LoVo (cell line): ENCODE results near the gene PAN3.
A peak's percentile ranks its signal among the peaks of the same experiment; 100 is the strongest.
"Not testable (repeated sequence)": the region's sequence is repeated elsewhere in the genome, so short reads cannot be mapped to it uniquely, and the experiment has no call there.

Experiments
- DNase-seq: peaks from one replicate; pipeline ENCODE4 v3.0.0-alpha.2; 2016; ENCODE audit warnings: low spot score

The PAN3 gene

GRCh38 chr13:28138012-28138755 is at the start of gene PAN3:
Gene PAN3, plus strand, starts transcription at chr13:28138545. Its CDS starts 113 bp downstream, at chr13:28138658.
- peak; percentile 90 for DNase-seq

GRCh38 chr13:28089065-28089464 is 49.3 kb upstream of the PAN3 start:
- DNase-seq: no peak

DNA sequence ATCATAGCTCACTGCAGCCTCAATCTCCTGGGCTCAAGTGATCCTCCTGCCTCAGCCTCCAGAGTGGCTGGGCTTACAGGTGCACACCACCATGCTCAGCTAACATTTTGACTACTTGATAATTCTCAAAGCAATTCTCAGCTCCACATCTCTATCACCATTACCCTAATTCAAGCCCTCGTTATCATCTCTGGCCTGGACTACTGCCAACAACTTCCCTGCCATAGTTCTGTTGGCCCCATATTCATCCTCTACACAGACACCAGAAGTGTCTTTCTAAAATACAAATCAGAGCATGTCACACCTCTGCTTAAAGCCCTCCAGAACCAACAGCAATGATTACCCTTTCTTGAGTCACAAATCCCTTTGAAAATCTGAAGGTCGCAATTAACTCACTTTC is 45.9 kb upstream of the PAN3 start:
- DNase-seq: no peak

DNA sequence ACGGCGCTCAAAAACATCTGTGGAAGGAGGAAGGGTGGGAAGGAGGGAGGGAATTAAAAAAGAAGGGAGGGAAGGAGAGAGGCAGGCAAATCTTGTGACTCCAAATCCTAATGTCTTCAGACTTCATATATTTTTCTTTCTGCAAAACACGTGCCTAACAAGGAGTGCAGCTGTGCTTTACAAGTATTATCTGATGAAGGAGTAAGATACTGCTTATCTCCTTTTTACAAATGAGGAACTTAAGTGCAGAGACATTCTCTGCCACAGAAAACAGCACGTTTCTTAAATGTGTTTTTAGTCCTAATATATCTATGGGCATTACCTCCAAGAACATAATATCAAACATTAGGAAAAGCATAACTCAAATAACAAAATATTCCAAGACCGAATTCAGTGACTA is 44.5 kb upstream of the PAN3 start:
- DNase-seq: no peak

- DNase-seq: no peak
Measured at GRCh38 chr13:28094306-28094705, 44.0 kb upstream of the PAN3 start.

GRCh38 chr13:28097503-28097902 is 40.8 kb upstream of the PAN3 start:
- no peak for DNase-seq

- DNase-seq: no peak
Measured at GRCh38 chr13:28099396-28100149, 38.8 kb upstream of the PAN3 start.

DNA sequence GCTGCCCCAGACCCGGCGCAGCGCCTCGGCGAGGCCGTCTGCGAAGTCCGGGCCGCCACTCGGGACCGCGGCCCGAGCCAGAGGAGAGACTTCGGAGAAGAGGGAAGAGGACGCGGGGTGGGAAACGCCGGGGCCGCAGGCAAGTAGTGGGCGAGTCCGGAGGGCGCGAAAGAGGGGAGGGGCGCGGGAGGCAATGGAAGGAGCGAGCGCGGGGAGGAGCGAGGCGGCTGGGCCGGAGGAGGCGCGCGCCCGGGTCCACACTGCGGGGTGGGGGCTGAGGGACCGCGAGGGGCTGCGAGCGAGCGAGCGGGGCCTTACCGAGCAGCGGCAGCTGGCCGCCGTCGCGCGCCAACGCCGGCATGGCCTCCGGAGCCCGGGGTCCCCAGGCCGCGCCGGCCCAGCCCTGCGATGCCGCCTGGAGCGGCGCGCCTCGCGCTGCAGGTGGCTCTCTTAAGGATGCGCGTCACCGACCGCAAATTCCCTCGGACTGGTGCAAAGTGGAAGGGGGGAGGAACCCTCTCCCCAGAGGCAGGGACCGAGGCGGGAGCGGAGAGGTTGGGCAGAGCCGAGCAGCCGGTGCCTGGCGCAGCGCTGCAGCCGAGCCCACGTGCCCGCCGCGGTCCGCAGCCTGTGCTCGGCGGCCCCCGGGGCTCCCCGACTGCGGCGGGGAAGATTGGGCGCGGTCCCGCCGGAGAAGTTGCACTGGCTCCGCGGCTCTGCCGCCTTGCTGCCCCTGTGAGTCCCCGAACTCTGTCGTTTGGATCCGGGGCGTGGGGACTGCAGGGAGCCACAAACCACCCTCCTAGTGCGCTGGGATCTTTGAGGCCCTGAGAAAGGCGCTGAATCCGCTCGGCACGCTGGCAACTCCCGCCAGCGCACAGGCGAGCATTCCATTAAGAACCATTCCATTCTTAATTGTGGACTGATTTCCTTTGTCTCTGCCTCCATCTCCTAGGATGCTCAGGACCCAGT is 37.9 kb upstream of the PAN3 start, which contains the start of gene FLT3:
TSS of gene FLT3 (minus strand) at position 427 of the 972 bp plus-strand sequence. CDS start at position 361, 66 bp downstream.
- peak; percentile 51 for DNase-seq

DNA sequence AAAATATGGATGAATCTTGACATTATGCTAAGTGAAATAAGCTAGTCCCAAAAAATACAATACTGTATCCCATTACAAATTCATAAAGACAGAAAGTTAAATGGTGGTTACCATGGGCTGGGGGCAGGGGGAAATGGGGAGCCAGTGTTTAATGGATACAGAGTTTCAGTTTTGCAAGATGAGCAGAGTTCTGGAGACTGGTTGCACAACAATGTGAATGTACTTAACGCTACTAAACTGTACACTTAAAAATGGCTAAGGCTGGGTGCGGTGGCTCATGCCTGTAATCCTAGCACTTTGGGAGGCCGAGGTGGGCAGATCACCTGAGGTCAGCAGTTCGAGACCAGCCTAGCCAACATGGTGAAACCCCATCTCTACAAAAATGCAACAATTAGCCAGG is 36.5 kb upstream of the PAN3 start:
- DNase-seq: not testable (repeated sequence)

DNA sequence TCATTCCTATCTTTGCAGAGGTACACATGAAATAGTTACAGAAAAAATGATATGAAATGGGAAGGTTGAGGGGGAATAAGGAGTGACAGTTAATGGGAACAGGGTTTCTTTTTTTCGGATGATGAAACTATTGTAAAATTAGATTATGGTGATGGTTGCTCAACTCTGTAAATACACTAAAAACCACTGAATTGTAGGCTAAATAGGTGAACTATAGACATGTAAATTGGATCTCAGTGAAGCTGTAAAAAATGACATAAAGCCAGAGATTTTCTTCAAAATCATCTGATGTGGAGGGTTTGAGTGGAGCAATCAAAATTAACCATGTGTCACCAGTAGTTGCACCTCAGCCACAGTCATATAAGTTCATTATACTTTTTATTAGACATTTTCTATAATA is 31.4 kb upstream of the PAN3 start:
- DNase-seq: no peak

GRCh38 chr13:28110414-28110813 is 27.9 kb upstream of the PAN3 start:
- no peak for DNase-seq

- no peak for DNase-seq
Measured at GRCh38 chr13:28116736-28117135, 21.6 kb upstream of the PAN3 start.

- peak; percentile 40 for DNase-seq
Measured at GRCh38 chr13:28117689-28118377, 20.5 kb upstream of the PAN3 start.

- no peak for DNase-seq
Measured at GRCh38 chr13:28120317-28120716, 18.0 kb upstream of the PAN3 start.

DNA sequence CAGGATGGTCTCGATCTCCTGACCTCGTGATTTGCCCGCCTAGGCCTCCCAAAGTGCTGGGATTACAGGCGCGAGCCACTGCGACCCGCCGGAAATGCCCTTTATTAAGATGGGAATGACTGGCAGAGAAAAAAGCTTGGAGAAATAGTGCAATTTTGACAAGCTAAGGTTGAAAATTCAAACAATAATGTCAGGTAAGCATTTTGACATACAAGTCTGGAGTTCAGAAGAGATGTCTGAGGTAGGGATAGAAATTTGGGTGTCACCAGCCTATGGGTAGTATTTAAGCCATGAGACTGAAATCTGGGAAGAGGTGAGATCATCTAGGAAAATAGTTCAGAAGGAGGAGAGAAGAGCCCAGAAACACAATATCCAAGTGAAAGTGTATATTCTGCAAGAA is 17.1 kb upstream of the PAN3 start:
- no peak for DNase-seq

- DNase-seq: no peak
Measured at GRCh38 chr13:28128030-28128429, 10.3 kb upstream of the PAN3 start.

DNA sequence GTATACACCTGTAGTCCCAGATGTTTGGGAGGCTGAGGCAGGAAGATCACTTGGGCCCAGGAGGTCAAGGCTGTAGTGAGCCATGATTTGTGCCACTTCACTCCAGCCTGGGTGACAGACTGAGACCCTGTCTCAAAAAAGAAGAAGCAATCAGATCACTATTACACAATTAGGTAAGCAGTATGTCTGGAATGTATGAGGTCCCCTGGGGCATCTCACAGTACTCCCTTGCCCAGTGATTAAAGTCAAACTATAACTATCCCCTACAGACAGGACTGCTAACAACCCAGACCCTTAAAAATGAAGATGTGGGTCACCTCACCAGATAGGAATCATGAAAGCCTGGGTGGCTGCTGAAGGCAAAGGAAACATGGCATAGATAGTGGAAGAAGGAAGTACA is 9.4 kb upstream of the PAN3 start:
- DNase-seq: no peak

DNA sequence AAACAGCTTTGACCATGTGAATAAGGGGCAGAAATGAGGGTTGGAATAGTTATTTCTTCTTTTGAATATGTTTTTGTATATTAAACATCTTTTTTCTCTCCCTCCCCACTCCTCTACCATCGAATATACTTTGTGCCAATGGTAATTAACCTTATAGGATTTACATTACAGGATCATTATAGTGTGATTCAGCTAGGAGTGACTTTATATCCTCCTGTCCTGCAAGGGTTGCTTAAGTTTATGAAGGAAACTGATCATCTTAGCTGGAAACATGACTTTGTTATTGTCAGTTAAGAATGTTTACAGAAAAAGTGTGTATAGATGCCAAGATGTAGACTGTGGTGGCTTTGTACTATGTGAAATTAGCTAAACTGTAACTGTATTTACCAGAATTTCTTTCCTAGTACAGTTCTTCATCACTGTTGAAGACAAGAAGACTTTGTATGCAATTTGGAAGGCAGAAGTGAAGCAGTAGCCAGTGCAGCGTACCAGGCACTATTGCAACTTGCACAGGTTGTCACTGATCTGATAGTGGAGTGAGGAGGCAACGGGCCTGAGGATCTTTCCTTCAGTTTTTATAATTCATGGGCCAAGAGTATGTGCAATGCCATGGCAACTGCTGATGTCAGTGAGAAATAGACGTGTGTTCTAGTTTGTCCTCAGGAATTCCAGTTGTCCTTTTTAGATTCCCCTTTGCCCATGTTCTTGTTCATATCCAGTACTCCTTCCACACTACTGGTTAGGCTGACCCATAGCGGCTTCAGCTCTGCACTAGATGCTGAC is 8.2 kb upstream of the PAN3 start:
- DNase-seq: no peak

GRCh38 chr13:28131646-28132045 is 6.7 kb upstream of the PAN3 start:
- DNase-seq: no peak

DNA sequence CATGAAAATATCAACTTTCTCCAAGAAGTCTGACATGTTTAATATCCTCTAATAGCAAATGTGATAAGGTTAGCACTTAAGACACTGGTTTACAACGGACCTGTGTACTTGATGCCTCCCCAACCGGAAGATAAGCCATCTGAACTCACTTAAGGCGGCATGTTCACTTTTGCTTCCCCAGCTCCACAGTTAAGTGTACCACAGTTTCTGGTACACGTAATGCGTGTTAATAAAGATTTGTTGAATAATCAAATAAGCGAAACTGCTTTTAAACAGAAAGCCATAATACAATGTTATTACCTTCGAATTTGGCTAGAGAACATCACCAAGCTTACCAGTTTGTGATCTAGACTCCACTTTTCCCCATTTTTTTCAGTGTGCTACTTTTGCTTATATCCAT is 1.4 kb upstream of the PAN3 start:
- DNase-seq: no peak

DNA sequence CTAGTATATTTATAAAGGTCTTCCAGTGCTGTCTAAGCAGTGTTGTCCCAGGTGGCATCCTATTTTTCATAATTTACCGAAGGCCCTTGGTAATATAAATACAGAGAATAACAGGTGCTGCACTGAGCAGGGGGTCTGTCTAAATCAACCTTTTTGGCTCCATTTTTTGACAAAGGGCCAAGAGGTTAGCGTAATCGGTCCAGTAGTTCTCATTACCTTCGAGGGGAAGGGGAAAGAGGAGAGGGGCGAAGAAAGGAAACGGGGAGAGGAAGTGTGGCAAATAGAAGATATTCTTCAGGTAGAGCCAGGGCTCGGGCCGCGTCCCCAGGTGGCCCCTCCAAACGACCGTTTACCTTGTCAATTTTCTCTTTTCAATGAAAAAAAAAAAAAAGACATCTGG is 749 bp upstream of the PAN3 start:
- no peak for DNase-seq
